WI38 (cell line): ENCODE measurements around the gene SHF.

Source experiments
- H3K4me3 ChIP-seq: 2 replicates; pipeline ENCODE4 v1.5.1; 2011; ENCODE audit warnings: low read depth, mild to moderate bottlenecking, control low read depth, low read length
- CTCF ChIP-seq: IDR thresholded peaks from 2 replicates; pipeline ENCODE4 v1.5.1; 2012; ENCODE audit warnings: low read depth, mild to moderate bottlenecking, control low read depth, low read length

Gene SHF

GRCh38 chr15:45203182-45203581 is 15.4 kb upstream of the SHF start:
- no peak for TF ChIP-seq CTCF

GRCh38 chr15:45201869-45202268 is 14.1 kb upstream of the SHF start:
- H3K4me3 ChIP-seq: no peak overlapping the region
- TF ChIP-seq CTCF: no peak

More at GRCh38 chr15:45203182-45203581, 15.4 kb upstream of the SHF start:
- no peak overlapping the region for H3K4me3 ChIP-seq

- no peak for TF ChIP-seq CTCF
- no peak overlapping the region for H3K4me3 ChIP-seq
Observed at GRCh38 chr15:45201557-45201859, 13.7 kb upstream of the SHF start.

- TF ChIP-seq CTCF: no peak
- H3K4me3 ChIP-seq: peak overlapping the region; percentile 85
Observed at GRCh38 chr15:45200799-45201556, 13.2 kb upstream of the SHF start.

- TF ChIP-seq CTCF: no peak
- peak overlapping the region; percentile 85 for H3K4me3 ChIP-seq
Observed at GRCh38 chr15:45200001-45200798, 12.4 kb upstream of the SHF start.

GRCh38 chr15:45199136-45199810 is 11.5 kb upstream of the SHF start:
- peak overlapping the region; percentile 85 for H3K4me3 ChIP-seq
- no peak for TF ChIP-seq CTCF
